Measurements from ENCODE around the gene OR4Q3.
"Not testable (repeated sequence)": the region's sequence is repeated elsewhere in the genome, so short reads cannot be mapped to it uniquely, and the experiment has no call there.

GRCh38 chr14:19771491-19771890, 28.1 kb downstream of the OR4Q3 start:
- not testable (repeated sequence) for TF ChIP-seq POLR2A, CTCF (IDR thresholded peaks at IDR 0.05)

Measured in lower leg skin (tissue), 3 donors.